OCI-LY7 (cell line): Measurements from ENCODE around the gene MACROD2. TPM values are rescaled to one million over a fixed set of nuclear protein-coding genes. Genes with fewer than 3 reads are reported as not detected.

Experiments used
- BruUV-seq: library from RNA; stranded (reverse); fragments of 400-500 nt; replicated peaks from 2 replicates; lab custom pipeline; 2021; lab: Mats Ljungman, UMichigan
- CTCF ChIA-PET: fragments of 300-600 bp; sonication (Branson Sonifier 250); formaldehyde crosslinking; loops from one replicate; lab custom pipeline; 2022; ENCODE audit warnings: antibody characterized with exemption; ENCODE audit not compliant: unreplicated experiment; lab: Charles Lee
- POLR2A ChIA-PET: fragments of 300-600 bp; sonication (Branson Sonifier 250); formaldehyde crosslinking; loops from one replicate; lab custom pipeline; 2022; ENCODE audit warnings: antibody characterized with exemption; lab: Charles Lee
- DNase-seq: peaks from one replicate; pipeline ENCODE4 v3.0.0-alpha.2; 2015; ENCODE audit warnings: low spot score
- H2AFZ ChIP-seq: fragments of 200-600 bp; sonication (generic), shearing (Covaris generic); 2 replicates; pipeline ENCODE4 v1.6.1; 2014; ENCODE audit warnings: mild to moderate bottlenecking, antibody characterized with exemption, low read length, moderate library complexity
- H3K27ac ChIP-seq: fragments of 200-600 bp; sonication (generic); 2 replicates; pipeline ENCODE4 v1.5.1; 2014; ENCODE audit warnings: mixed run types, low read depth, mild to moderate bottlenecking, moderate library complexity, low read length, inconsistent platforms; ENCODE audit not compliant: poor library complexity, severe bottlenecking
- H3K36me3 ChIP-seq: fragments of 200-600 bp; sonication (generic); 2 replicates; pipeline ENCODE4 v1.6.1; 2014; ENCODE audit warnings: mild to moderate bottlenecking, antibody characterized with exemption, low read length, moderate library complexity, mixed read lengths; ENCODE audit not compliant: insufficient read depth
- H3K4me1 ChIP-seq: fragments of 200-600 bp; sonication (generic); 2 replicates; pipeline ENCODE4 v1.5.1; 2014; ENCODE audit warnings: mild to moderate bottlenecking, low read length; ENCODE audit not compliant: insufficient read depth, poor library complexity, severe bottlenecking
- H3K4me2 ChIP-seq: fragments of 200-600 bp; sonication (generic); 2 replicates; pipeline ENCODE4 v1.6.1; 2014; ENCODE audit warnings: mild to moderate bottlenecking, low read length
- H3K4me3 ChIP-seq: fragments of 200-600 bp; sonication (generic); 2 replicates; pipeline ENCODE4 v1.5.1; 2014; ENCODE audit warnings: mild to moderate bottlenecking, low read depth, low read length; ENCODE audit not compliant: poor library complexity, severe bottlenecking
- H3K79me2 ChIP-seq: fragments of 200-600 bp; sonication (generic); 2 replicates; pipeline ENCODE4 v1.6.1; 2016; ENCODE audit warnings: low read depth, mild to moderate bottlenecking, low read length, moderate library complexity, mixed read lengths; ENCODE audit not compliant: insufficient read depth
- H3K9me2 ChIP-seq: fragments of 200-600 bp; sonication (generic); 2 replicates; pipeline ENCODE4 v1.6.1; 2016; ENCODE audit warnings: mild to moderate bottlenecking, low read length, mixed read lengths; ENCODE audit not compliant: insufficient read depth
- H3K9me3 ChIP-seq: fragments of 200-600 bp; sonication (generic); 2 replicates; pipeline ENCODE4 v1.6.1; 2014; ENCODE audit warnings: mild to moderate bottlenecking, mixed run types, low read length, mixed read lengths
- H4K20me1 ChIP-seq: fragments of 200-600 bp; sonication (generic); 2 replicates; pipeline ENCODE4 v1.6.1; 2014; ENCODE audit warnings: mild to moderate bottlenecking, antibody characterized with exemption, low read length, moderate library complexity, mixed read lengths; ENCODE audit not compliant: insufficient read depth
- CTCF ChIP-seq: fragments of 200-600 bp; sonication (generic); conservative IDR thresholded peaks from 2 replicates; pipeline ENCODE4 v1.5.1; 2014; ENCODE audit warnings: mild to moderate bottlenecking, antibody characterized with exemption, low read length, moderate library complexity, mixed read lengths
- EZH2phosphoT487 ChIP-seq: fragments of 200-600 bp; sonication (generic); IDR thresholded peaks from 2 replicates; pipeline ENCODE4 v1.6.1; 2018; ENCODE audit warnings: low read depth, borderline replicate concordance, mild to moderate bottlenecking, mixed run types, antibody characterized with exemption, low read length, moderate library complexity, mixed read lengths
- intact Hi-C: fragments of 100-400 bp; cut with micrococcal nuclease; formaldehyde crosslinking; loops from one replicate; pipeline ENCODE4 v1.10.0; 2022; ENCODE audit not compliant: unreplicated experiment
- total RNA-seq, 2 experiments: library from RNA; depleted of rRNA in 1 of 2; stranded (reverse); fragments of >200 nt in 1 of 2; shearing (Covaris generic) in 1 of 2; gene quantifications; 2 replicates each; pipeline ENCODE4 v1.2.3, GENCODE V29; 2014 to 2022

The MACROD2 gene
- total RNA-seq, 2 experiments from 2014 or later = 0.09 to 4.5 TPM

- no peak for DNase-seq
These were observed 525 bp downstream of the MACROD2 start for GRCh38 chr20:13995841-13996240.

GRCh38 chr20:13996265-13996664 lies 949 bp downstream of the MACROD2 start:
- Histone ChIP-seq H3K9me2 (no peaks in the 10 kb centered on the region), H3K4me1 (no peaks in the 10 kb centered on the region), H3K9me3 (peaks cover 8% of the 10 kb centered on the region; the same call in 1 of the 2 replicates), H3K4me2 (no peak overlapping the region), H3K4me3 (no peak overlapping the region), H3K36me3 (no peaks in the 10 kb centered on the region), H2AFZ (no peak overlapping the region), H3K27ac (no peak overlapping the region), H3K79me2 (no peaks in the 10 kb centered on the region), H4K20me1 (no peaks in the 10 kb centered on the region)
- no peak for DNase-seq
- ChIA-PET CTCF (no interaction called here), POLR2A (no interaction called here)
- TF ChIP-seq EZH2phosphoT487 (no peak), CTCF (no peak)
- no TSS peak for BruUV-seq
- intact Hi-C loops = no loop called here

More at GRCh38 chr20:13995841-13996240, 525 bp downstream of the MACROD2 start:
- no peak overlapping the region for H3K27ac ChIP-seq
- no TSS peak for BruUV-seq
- intact Hi-C loops = no loop called here
- no peaks in the 10 kb centered on the region for H4K20me1 ChIP-seq
- no peak overlapping the region for H2AFZ ChIP-seq
- no peak overlapping the region for H3K4me3 ChIP-seq
- TF ChIP-seq EZH2phosphoT487 (no peak), CTCF (no peak)
- peaks cover 8% of the 10 kb centered on the region; the same call in 1 of the 2 replicates for H3K9me3 ChIP-seq
- no peaks in the 10 kb centered on the region for H3K9me2 ChIP-seq
- H3K4me1 ChIP-seq = no peaks in the 10 kb centered on the region
- POLR2A ChIA-PET = no interaction called here
- no peaks in the 10 kb centered on the region for H3K79me2 ChIP-seq
- CTCF ChIA-PET = no interaction called here
- H3K4me2 ChIP-seq = no peak overlapping the region
- H3K36me3 ChIP-seq = no peaks in the 10 kb centered on the region

GRCh38 chr20:14000917-14001316 lies 5.6 kb downstream of the MACROD2 start:
- Histone ChIP-seq H3K4me3 (no peak overlapping the region), H2AFZ (no peak overlapping the region), H3K79me2 (no peaks in the 10 kb centered on the region), H3K36me3 (no peaks in the 10 kb centered on the region), H3K9me3 (no peaks in the 10 kb centered on the region), H3K27ac (no peak overlapping the region), H4K20me1 (no peaks in the 10 kb centered on the region), H3K4me1 (no peaks in the 10 kb centered on the region), H3K4me2 (no peak overlapping the region), H3K9me2 (no peaks in the 10 kb centered on the region)
- intact Hi-C loops = no loop called here
- ChIA-PET CTCF (no interaction called here), POLR2A (no interaction called here)
- no TSS peak for BruUV-seq
- TF ChIP-seq CTCF = no peak
- TF ChIP-seq EZH2phosphoT487 = no peak
- DNase-seq = no peak
